Uterus (tissue), 4 donors: ENCODE measurements around the gene DMRTB1. TPM values are rescaled to one million over a fixed set of nuclear protein-coding genes. Genes with fewer than 3 reads are reported as not detected.

Experiments used
- DNase-seq, 2 donors: peaks; one replicate each; pipeline ENCODE4 v3.0.0-alpha.2; 2019 to 2020
- H3K27ac ChIP-seq, 2 donors: fragments of 200-600 bp; sonication (generic); 1 replicate in 1 of 2; 2 replicates in 1 of 2; pipeline ENCODE4 v1.5.1; 2016 to 2018
- H3K27me3 ChIP-seq, 2 donors: fragments of 200-600 bp; sonication (generic); one replicate each; pipeline ENCODE4 v1.5.1; 2018 to 2019; ENCODE audit warnings: control low read depth in 1 of 2
- H3K36me3 ChIP-seq, 2 donors: fragments of 200-600 bp; sonication (generic); one replicate each; pipeline ENCODE4 v1.5.1; 2019; ENCODE audit warnings: control low read depth in 1 of 2
- H3K4me1 ChIP-seq, 2 donors: fragments of 200-600 bp; sonication (generic); one replicate each; pipeline ENCODE4 v1.5.1; 2018 to 2019; ENCODE audit warnings: control low read depth in 1 of 2
- H3K4me3 ChIP-seq, 2 donors: fragments of 200-600 bp; sonication (generic); 1 replicate in 1 of 2; 2 replicates in 1 of 2; pipeline ENCODE4 v1.5.1; 2018 to 2019; ENCODE audit warnings: mild to moderate bottlenecking in 1 of 2
- H3K9me3 ChIP-seq, 2 donors: fragments of 200-600 bp; sonication (generic); one replicate each; pipeline ENCODE4 v1.5.1; 2019; ENCODE audit warnings: control low read depth in 1 of 2
- POLR2A ChIP-seq, 2 donors: fragments of 450-650 bp; IDR thresholded peaks; one replicate each; pipeline ENCODE4 v1.6.1; 2016; ENCODE audit warnings: antibody characterized with exemption in 2 of 2, mild to moderate bottlenecking in 1 of 2, moderate library complexity in 1 of 2
- intact Hi-C: fragments of 100-400 bp; cut with DNase I; formaldehyde crosslinking; loops from one replicate; pipeline ENCODE4 v1.15.1; 2023; ENCODE audit warnings: low total_unique reads
- total RNA-seq, 4 donors: library from RNA; depleted of rRNA in 3 of 4; stranded (reverse); fragments of >200 nt in 3 of 4; gene quantifications; one replicate each; pipeline versions ENCODE4 v1.1.0 to v1.2.4, GENCODE V29; 2014 to 2023
- TF ChIP-seq, protein P1 (sequence below), 4 experiments: fragments of 200-600 bp in 2 of 4; fragments of 450-650 bp in 2 of 4; sonication (generic) in 2 of 4; IDR thresholded peaks; one replicate each; pipeline ENCODE4 v1.5.1; 2016 to 2019; ENCODE audit warnings: antibody characterized with exemption in 4 of 4, mild to moderate bottlenecking in 2 of 4, moderate library complexity in 1 of 4
- donor health status: DM: yes; HTN: yes; CAD: no.

Gene DMRTB1
- total RNA-seq, 4 donors from 2014 or later = not detected

DNA sequence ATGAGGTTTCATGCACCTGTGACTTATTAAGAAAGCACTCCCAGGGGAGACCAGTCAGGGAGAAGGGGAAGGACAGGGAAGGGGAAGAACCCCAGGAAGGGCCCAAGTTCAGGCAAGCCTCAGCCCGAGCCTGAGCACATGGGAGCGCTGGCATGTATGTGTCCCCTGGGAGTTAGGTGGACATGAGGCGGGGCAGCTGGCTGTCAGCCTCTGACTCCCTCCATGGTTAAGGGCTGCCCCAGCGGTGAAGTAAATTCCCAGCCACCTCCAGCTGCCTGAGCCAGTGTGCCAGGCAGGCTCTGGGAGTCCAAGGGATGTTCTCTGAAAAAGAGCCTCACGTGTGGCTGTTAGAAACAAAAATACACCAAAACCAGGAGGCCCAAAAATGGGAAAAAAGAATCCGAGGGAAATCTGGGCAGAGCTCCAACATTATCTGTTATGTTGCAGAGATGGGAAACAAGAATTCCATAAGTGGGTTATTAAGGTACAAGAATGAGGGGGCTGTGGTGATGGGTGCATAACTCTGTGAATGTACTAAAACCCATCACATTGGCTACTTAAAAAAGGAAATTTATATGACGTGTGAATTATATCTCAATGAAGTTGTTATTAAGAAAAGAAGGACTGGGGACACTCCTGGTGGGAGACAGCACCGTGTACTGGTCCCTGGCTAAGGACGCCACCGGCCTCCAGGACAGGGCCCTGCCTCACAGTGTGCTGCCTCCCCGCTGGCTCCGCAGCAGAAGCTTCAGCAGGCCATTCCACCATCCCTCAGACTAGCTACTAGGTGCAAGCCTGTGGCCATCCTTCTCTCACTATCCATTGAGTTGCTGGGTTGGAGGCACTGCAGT, 18.7 kb downstream of the DMRTB1 start:
- no peak overlapping the region for H3K27ac ChIP-seq
- H3K4me3 ChIP-seq = no peak overlapping the region
- intact Hi-C loops = no loop called here
- H3K27me3 ChIP-seq = no peaks in the 10 kb centered on the region
- no peaks in the 10 kb centered on the region for H3K9me3 ChIP-seq
- no peaks in the 10 kb centered on the region for H3K4me1 ChIP-seq
- TF ChIP-seq, protein P1, sequence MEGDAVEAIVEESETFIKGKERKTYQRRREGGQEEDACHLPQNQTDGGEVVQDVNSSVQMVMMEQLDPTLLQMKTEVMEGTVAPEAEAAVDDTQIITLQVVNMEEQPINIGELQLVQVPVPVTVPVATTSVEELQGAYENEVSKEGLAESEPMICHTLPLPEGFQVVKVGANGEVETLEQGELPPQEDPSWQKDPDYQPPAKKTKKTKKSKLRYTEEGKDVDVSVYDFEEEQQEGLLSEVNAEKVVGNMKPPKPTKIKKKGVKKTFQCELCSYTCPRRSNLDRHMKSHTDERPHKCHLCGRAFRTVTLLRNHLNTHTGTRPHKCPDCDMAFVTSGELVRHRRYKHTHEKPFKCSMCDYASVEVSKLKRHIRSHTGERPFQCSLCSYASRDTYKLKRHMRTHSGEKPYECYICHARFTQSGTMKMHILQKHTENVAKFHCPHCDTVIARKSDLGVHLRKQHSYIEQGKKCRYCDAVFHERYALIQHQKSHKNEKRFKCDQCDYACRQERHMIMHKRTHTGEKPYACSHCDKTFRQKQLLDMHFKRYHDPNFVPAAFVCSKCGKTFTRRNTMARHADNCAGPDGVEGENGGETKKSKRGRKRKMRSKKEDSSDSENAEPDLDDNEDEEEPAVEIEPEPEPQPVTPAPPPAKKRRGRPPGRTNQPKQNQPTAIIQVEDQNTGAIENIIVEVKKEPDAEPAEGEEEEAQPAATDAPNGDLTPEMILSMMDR (IDR thresholded peaks at IDR 0.05) = no peak
- TF ChIP-seq POLR2A (IDR thresholded peaks at IDR 0.05) = no peak
- DNase-seq = no peak
- H3K36me3 ChIP-seq = no peaks in the 10 kb centered on the region

DNA sequence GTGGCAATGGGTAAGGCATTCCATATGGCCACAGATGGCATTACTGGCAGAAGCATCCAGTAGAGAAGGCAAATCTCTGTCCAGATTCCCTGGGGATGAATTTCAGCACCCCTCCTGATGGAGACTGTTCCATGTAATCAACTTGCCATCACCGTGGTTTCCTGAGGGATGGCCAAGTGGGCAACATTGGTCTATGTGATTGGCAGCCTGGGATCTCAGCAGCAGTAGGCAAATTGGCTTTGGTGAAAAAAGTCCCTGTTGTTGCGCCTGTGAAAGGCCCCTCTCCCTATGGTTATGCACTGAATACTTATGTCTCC, 19.3 kb downstream of the DMRTB1 start:
- no peak for DNase-seq
- H3K36me3 ChIP-seq = no peaks in the 10 kb centered on the region
- H3K4me1 ChIP-seq = no peaks in the 10 kb centered on the region
- no peaks in the 10 kb centered on the region for H3K27me3 ChIP-seq
- no peaks in the 10 kb centered on the region for H3K9me3 ChIP-seq
- H3K4me3 ChIP-seq = no peak overlapping the region
- TF ChIP-seq, protein P1 (IDR thresholded peaks at IDR 0.05) = no peak
- TF ChIP-seq POLR2A (IDR thresholded peaks at IDR 0.05) = no peak
- H3K27ac ChIP-seq = no peak overlapping the region
- intact Hi-C loops = no loop called here

DNA sequence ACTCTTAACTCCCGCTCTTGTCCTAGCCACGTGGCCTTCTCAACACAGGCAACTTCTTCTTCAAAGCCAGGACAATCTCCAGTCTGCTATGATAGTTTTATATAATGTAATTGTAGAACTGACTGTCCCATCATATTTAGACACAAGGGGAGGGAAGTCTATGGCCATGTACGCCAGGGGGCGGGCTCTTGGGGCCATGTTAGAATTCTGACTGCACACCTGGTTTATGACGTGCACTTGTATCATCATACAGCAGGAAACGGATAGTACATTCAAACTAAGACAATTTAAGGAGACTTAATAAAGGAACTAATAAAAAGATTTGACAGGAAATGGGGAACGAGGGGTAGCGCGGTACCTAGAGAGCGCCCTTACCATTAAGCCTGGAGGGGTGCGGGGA, 21.5 kb downstream of the DMRTB1 start:
- no peak for DNase-seq
- Histone ChIP-seq H3K27me3 (no peaks in the 10 kb centered on the region), H3K27ac (no peak overlapping the region), H3K4me3 (no peak overlapping the region), H3K4me1 (no peaks in the 10 kb centered on the region), H3K9me3 (no peaks in the 10 kb centered on the region), H3K36me3 (no peaks in the 10 kb centered on the region)
- TF ChIP-seq, protein P1 (IDR thresholded peaks at IDR 0.05) = no peak
- no peak for TF ChIP-seq POLR2A (IDR thresholded peaks at IDR 0.05)
- intact Hi-C loops = no loop called here

DNA sequence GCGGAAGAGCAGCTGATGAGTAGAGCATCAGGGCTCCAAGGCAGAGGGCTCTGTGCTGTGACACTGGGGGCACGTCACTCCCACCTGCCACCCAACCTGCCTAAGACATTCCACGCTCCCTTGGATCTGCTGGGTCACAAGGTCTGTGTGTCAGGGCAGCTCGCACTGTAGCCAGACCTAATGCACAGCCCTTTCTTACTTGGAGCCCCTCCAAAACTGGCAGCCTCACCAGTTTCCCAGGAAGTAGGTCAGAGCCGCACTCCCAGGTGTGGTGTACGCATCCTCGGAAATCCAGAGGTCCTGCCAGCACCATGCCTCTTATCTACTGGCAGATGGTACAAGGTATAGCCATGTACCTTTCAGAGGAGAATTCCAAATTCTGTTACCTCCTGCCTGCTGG, 22.3 kb downstream of the DMRTB1 start:
- Histone ChIP-seq H3K4me3 (no peak overlapping the region), H3K9me3 (no peaks in the 10 kb centered on the region), H3K36me3 (no peaks in the 10 kb centered on the region), H3K4me1 (no peaks in the 10 kb centered on the region), H3K27ac (no peak overlapping the region), H3K27me3 (no peaks in the 10 kb centered on the region)
- TF ChIP-seq, protein P1 (IDR thresholded peaks at IDR 0.05) = no peak
- no peak for TF ChIP-seq POLR2A (IDR thresholded peaks at IDR 0.05)
- no peak for DNase-seq
- intact Hi-C loops = no loop called here

DNA sequence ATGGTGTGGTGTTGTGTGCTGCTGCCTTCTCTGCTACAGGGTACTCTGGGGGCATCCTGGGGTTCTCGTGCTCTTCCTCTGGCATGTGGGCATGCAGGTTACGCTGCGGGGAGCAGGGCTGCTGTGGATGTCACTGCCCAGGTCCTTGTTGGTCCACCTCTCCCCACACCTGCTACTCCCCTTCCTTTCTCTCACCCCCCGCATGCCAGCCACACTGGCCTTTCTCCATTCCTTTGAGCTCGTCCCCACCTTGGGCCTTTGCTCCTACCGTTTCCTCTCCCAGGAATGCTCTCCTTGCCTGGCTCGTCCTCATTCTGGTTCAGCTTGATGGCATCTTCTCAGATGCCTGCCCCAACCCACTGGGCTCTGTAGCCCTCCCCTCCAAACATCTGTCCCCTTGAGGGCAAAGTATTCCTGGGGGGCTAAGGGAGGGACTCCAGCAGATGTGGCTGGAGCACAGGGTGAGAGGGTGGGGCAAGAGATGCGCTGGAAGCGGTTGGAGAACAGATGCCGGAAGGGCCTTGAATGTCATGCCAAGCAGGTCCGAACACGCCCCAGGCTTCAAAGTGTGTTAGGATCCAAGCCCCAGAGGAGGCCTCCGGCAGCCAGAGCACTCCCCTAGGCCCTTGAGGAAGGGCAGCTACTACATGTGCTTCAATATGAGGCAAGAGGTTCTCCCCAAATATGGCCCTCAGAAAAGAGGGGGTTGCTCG, 23.4 kb downstream of the DMRTB1 start:
- TF ChIP-seq, protein P1 (IDR thresholded peaks at IDR 0.05) = no peak
- TF ChIP-seq POLR2A (IDR thresholded peaks at IDR 0.05) = no peak
- H3K27ac ChIP-seq = no peak overlapping the region
- intact Hi-C loops = no loop called here
- no peaks in the 10 kb centered on the region for H3K36me3 ChIP-seq
- no peak overlapping the region for H3K4me3 ChIP-seq
- no peaks in the 10 kb centered on the region for H3K9me3 ChIP-seq
- DNase-seq = no peak
- H3K27me3 ChIP-seq = no peaks in the 10 kb centered on the region
- no peaks in the 10 kb centered on the region for H3K4me1 ChIP-seq
